Stimulated activated CD8-positive, alpha-beta memory T cell treated with anti-CD3 and anti-CD28 coated beads, Interleukin-15, amount 100 ng/mL, for 1 hour (primary cell): ENCODE data around the gene FANCD2.
"Not testable (repeated sequence)": the region's sequence is repeated elsewhere in the genome, so short reads cannot be mapped to it uniquely, and the experiment has no call there.

ENCODE experiments used
- DNase-seq: peaks from one replicate; pipeline ENCODE4 v3.0.0-alpha.2; 2020; ENCODE audit warnings: low read depth

The FANCD2 gene

GRCh38 chr3:10108091-10108490 is 81.9 kb downstream of the FANCD2 start, which contains the start of gene FANCD2OS:
Gene FANCD2OS (minus strand): TSS chr3:10108255. CDS start chr3:10104774, 3,481 bp downstream.
- DNase-seq: no peak

- DNase-seq: peak; percentile 78
Observed at GRCh38 chr3:10115326-10116137, 89.3 kb downstream of the FANCD2 start, which contains the start of gene BRK1. Gene BRK1 (plus strand): TSS chr3:10115675. CDS start chr3:10115702, 27 bp downstream.

GRCh38 chr3:10116138-10116460 is 89.9 kb downstream of the FANCD2 start:
- no peak for DNase-seq

GRCh38 chr3:10116928-10117327 is 90.7 kb downstream of the FANCD2 start:
- DNase-seq: no peak

GRCh38 chr3:10119376-10119775 is 93.1 kb downstream of the FANCD2 start:
- DNase-seq: no peak

GRCh38 chr3:10121064-10121463 is 94.8 kb downstream of the FANCD2 start:
- DNase-seq: no peak

- DNase-seq: no peak
Observed at GRCh38 chr3:10122724-10123123, 96.5 kb downstream of the FANCD2 start.

GRCh38 chr3:10135872-10136271 is 109.6 kb downstream of the FANCD2 start:
- not testable (repeated sequence) for DNase-seq

GRCh38 chr3:10136426-10137005 is 110.3 kb downstream of the FANCD2 start:
- DNase-seq: no peak

GRCh38 chr3:10137178-10137577 is 110.9 kb downstream of the FANCD2 start:
- no peak for DNase-seq

- DNase-seq: no peak
Observed at GRCh38 chr3:10140996-10141546, 114.8 kb downstream of the FANCD2 start.

GRCh38 chr3:10142707-10143560 is 116.7 kb downstream of the FANCD2 start:
- no peak for DNase-seq

- no peak for DNase-seq
Observed at GRCh38 chr3:10145685-10146084, 119.4 kb downstream of the FANCD2 start.

GRCh38 chr3:10149226-10149625 is 123.0 kb downstream of the FANCD2 start:
- DNase-seq: no peak

GRCh38 chr3:10150987-10151386 is 124.8 kb downstream of the FANCD2 start:
- DNase-seq: no peak
